Liver (tissue), 9 donors: Measurements from ENCODE around the gene PAK4. TPM values are rescaled to one million over a fixed set of nuclear protein-coding genes. Genes with fewer than 3 reads are reported as not detected.

ENCODE experiments used
- DNase-seq: peaks from one replicate; pipeline ENCODE4 v3.0.0-alpha.2; 2017; ENCODE audit warnings: low spot score
- H3K27ac ChIP-seq, 2 donors: one replicate each; pipeline ENCODE4 v1.7.0; 2013; ENCODE audit warnings: inconsistent platforms in 2 of 2, low read length in 2 of 2, control low read depth in 1 of 2, low read depth in 1 of 2, mild to moderate bottlenecking in 1 of 2
- H3K27me3 ChIP-seq, 4 donors: one replicate each; pipeline versions ENCODE4 v1.6.1 to v1.7.0; 2013; ENCODE audit warnings: low read length in 3 of 4, inconsistent platforms in 1 of 4, mild to moderate bottlenecking in 1 of 4, moderate library complexity in 1 of 4; ENCODE audit not compliant: control insufficient read depth in 4 of 4, insufficient read depth in 4 of 4
- H3K36me3 ChIP-seq, 4 donors: one replicate each; pipeline versions ENCODE4 v1.6.1 to v1.7.0; 2013; ENCODE audit warnings: low read length in 3 of 4, mild to moderate bottlenecking in 3 of 4, low read depth in 1 of 4, moderate library complexity in 1 of 4; ENCODE audit not compliant: control insufficient read depth in 4 of 4, insufficient read depth in 3 of 4
- H3K4me1 ChIP-seq, 4 donors: one replicate each; pipeline versions ENCODE4 v1.6.1 to v1.7.0; 2013; ENCODE audit warnings: low read length in 3 of 4, mild to moderate bottlenecking in 3 of 4, moderate library complexity in 1 of 4; ENCODE audit not compliant: control insufficient read depth in 4 of 4, insufficient read depth in 4 of 4
- H3K4me3 ChIP-seq, 3 donors: one replicate each; pipeline versions ENCODE4 v1.6.1 to v1.7.0; 2013; ENCODE audit warnings: low read length in 3 of 3, control low read depth in 1 of 3, low read depth in 1 of 3, mild to moderate bottlenecking in 1 of 3
- H3K9ac ChIP-seq, 2 donors: one replicate each; pipeline ENCODE4 v1.7.0; 2013; ENCODE audit warnings: low read length in 2 of 2, mild to moderate bottlenecking in 2 of 2, moderate library complexity in 2 of 2, control low read depth in 1 of 2, low read depth in 1 of 2
- H3K9me3 ChIP-seq, 4 donors: one replicate each; pipeline versions ENCODE4 v1.6.1 to v1.7.0; 2013; ENCODE audit warnings: low read length in 3 of 4; ENCODE audit not compliant: control insufficient read depth in 4 of 4
- EGR1 ChIP-seq, 2 donors: IDR thresholded peaks; 2 replicates each; pipeline ENCODE4 v1.6.1; 2016 to 2018; ENCODE audit warnings: antibody characterized with exemption in 2 of 2, low read depth in 2 of 2
- FOXA1 ChIP-seq: IDR thresholded peaks from 2 replicates; pipeline ENCODE4 v1.6.1; 2016; ENCODE audit warnings: antibody characterized with exemption
- FOXA2 ChIP-seq: IDR thresholded peaks from 2 replicates; pipeline ENCODE4 v1.6.1; 2016; ENCODE audit warnings: antibody characterized with exemption
- GABPA ChIP-seq, 2 donors: IDR thresholded peaks in 1 of 2; conservative IDR thresholded peaks in 1 of 2; 2 replicates each; pipeline ENCODE4 v1.6.1; 2016; ENCODE audit warnings: antibody characterized with exemption in 2 of 2, mild to moderate bottlenecking in 1 of 2, moderate library complexity in 1 of 2
- HNF4A ChIP-seq, 2 donors: conservative IDR thresholded peaks; 2 replicates each; pipeline ENCODE4 v1.6.1; 2016; ENCODE audit warnings: antibody characterized with exemption in 2 of 2, mild to moderate bottlenecking in 2 of 2
- HNF4G ChIP-seq: IDR thresholded peaks from 2 replicates; pipeline ENCODE4 v1.6.1; 2016; ENCODE audit warnings: antibody characterized with exemption
- JUND ChIP-seq, 2 donors: IDR thresholded peaks; 2 replicates each; pipeline ENCODE4 v1.6.1; 2016; ENCODE audit warnings: antibody characterized with exemption in 2 of 2
- NR2F2 ChIP-seq: IDR thresholded peaks from 2 replicates; pipeline ENCODE4 v1.6.1; 2016; ENCODE audit warnings: antibody characterized with exemption
- RAD21 ChIP-seq, 2 donors: IDR thresholded peaks; 2 replicates each; pipeline ENCODE4 v1.6.1; 2016; ENCODE audit warnings: antibody characterized with exemption in 2 of 2, mild to moderate bottlenecking in 2 of 2
- RXRA ChIP-seq, 2 donors: IDR thresholded peaks; 2 replicates each; pipeline ENCODE4 v1.6.1; 2017 to 2018; ENCODE audit warnings: antibody characterized with exemption in 2 of 2, mild to moderate bottlenecking in 1 of 2
- SP1 ChIP-seq: IDR thresholded peaks from 2 replicates; pipeline ENCODE4 v1.6.1; 2018; ENCODE audit warnings: antibody characterized with exemption, mild to moderate bottlenecking
- TAF1 ChIP-seq: conservative IDR thresholded peaks from 2 replicates; pipeline ENCODE4 v1.6.1; 2016; ENCODE audit warnings: antibody characterized with exemption, mild to moderate bottlenecking
- YY1 ChIP-seq: IDR thresholded peaks from 2 replicates; pipeline ENCODE4 v1.6.1; 2016; ENCODE audit warnings: antibody characterized with exemption, mild to moderate bottlenecking
- WGBS: extraction: QIAGEN DNeasy Blood & Tissue Kit; methylation state at CpG from one replicate; pipeline ENCODE4 v1.1.7; 2013; 5-methylcytosine and 5-hydroxymethylcytosine counted together
- polyA plus RNA-seq, 2 donors: library from polyadenylated mRNA; stranded (reverse) in 1 of 2; unstranded in 1 of 2; fragments of 200-250 nt in 1 of 2; fragments of >200 nt in 1 of 2; fragmentation: Nextera tagmentation in 1 of 2; extraction: Ambion mirVana in 1 of 2; gene quantifications; one replicate each; pipeline versions ENCODE4 v1.2.1 to v1.2.3, GENCODE V29; 2013 to 2015
- total RNA-seq, 2 donors: library from RNA; depleted of rRNA; stranded (reverse); fragments of >200 nt; gene quantifications; one replicate each; pipeline ENCODE4 v1.2.3, GENCODE V29; 2014
- TF ChIP-seq, protein P1 (sequence below): IDR thresholded peaks from 2 replicates; pipeline ENCODE4 v1.6.1; 2016; ENCODE audit warnings: antibody characterized with exemption
- TF ChIP-seq, protein P2 (sequence below): IDR thresholded peaks from 2 replicates; pipeline ENCODE4 v1.6.1; 2016; ENCODE audit warnings: antibody characterized with exemption
- TF ChIP-seq, protein P3 (sequence below): fragments of 150-350 bp; IDR thresholded peaks from 2 replicates; pipeline ENCODE4 v1.5.1; 2017; ENCODE audit warnings: improper control_type of control experiment, low read depth, low read length; ENCODE audit not compliant: missing input control
- TF ChIP-seq, protein P4 (sequence below): IDR thresholded peaks from 2 replicates; pipeline ENCODE4 v1.6.1; 2016; ENCODE audit warnings: antibody characterized with exemption
- TF ChIP-seq, protein P5 (sequence below): IDR thresholded peaks from 2 replicates; pipeline ENCODE4 v1.6.1; 2016; ENCODE audit warnings: antibody characterized with exemption, mild to moderate bottlenecking
- donor health status: healthy.
- donor health status: healthy.
- donor health status: healthy.
- donor health status: healthy.
- donor health status: healthy.

PAK4 gene
- total and polyA plus RNA-seq, 4 donors = 5.4 to 16.6 (median 7.7) TPM

DNA sequence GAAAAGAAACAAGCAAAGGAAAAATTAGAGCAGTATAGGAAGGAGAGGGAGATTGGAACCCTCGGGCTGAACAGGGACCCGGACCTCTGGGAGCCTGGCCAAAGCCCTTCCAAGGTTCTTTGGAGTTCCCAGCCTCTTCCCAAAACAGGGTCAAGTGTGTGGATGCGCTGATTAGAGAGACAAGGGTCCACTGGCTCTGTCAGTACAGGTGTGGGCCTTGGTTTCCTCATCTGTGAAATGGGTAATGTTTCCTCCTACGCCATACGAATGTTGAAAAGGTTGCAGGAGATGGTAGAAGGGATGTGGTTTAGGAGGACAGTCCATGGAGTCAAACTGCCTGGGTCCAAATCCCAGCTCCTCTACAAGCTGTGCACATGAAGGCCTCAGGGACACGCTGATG, 80.5 kb downstream of the PAK4 start:
- no peak for DNase-seq
- peaks cover 0 to 7% (median 3%) of the 10 kb centered on the region in 4 donors for H3K27me3 ChIP-seq
- TF ChIP-seq YY1 (no peak), RXRA (IDR thresholded peaks at IDR 0.05) (no peak), RAD21 (IDR thresholded peaks at IDR 0.05) (no peak)
- TF ChIP-seq, protein P1, sequence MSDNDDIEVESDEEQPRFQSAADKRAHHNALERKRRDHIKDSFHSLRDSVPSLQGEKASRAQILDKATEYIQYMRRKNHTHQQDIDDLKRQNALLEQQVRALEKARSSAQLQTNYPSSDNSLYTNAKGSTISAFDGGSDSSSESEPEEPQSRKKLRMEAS = no peak
- H3K27ac ChIP-seq = no peak overlapping the region
- H3K9ac ChIP-seq = no peak overlapping the region
- H3K4me3 ChIP-seq = no peak overlapping the region
- H3K4me1 ChIP-seq = no peaks in the 10 kb centered on the region
- no peaks in the 10 kb centered on the region for H3K9me3 ChIP-seq
- no peaks in the 10 kb centered on the region for H3K36me3 ChIP-seq
- 89% methylated on average over 6 of the region's 6 CpGs for WGBS

DNA sequence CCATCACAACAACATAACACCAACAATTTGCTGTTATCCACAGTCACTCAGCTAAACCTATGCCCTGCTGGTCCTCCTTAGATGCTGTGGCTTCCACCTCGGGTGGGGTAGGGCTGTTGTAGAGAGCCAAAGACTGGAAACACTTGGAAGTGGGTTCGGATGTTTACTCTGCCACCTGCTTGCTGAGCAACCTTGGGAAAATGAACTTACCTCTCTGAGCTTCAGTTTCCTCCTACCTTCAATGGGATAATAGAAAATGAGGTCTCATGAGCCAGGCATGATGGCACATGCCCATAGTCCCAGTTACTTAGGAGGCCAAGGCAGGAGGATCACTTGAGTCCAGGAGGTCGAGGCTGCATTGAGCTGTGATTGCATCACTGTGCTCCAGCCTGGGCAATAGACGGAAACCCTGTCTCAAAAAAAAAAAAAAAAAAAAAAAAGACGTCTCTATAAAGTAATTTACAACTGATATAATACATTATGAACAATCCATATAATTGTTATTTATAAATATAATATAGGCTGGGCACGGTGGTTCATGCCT, 81.8 kb downstream of the PAK4 start:
- Histone ChIP-seq H3K4me1 (no peaks in the 10 kb centered on the region), H3K36me3 (no peaks in the 10 kb centered on the region), H3K27me3 (peaks cover 0 to 7% (median 3%) of the 10 kb centered on the region in 4 donors), H3K9me3 (no peaks in the 10 kb centered on the region), H3K27ac (no peak overlapping the region), H3K9ac (no peak overlapping the region), H3K4me3 (no peak overlapping the region)
- 63% methylated on average over 6 of the region's 6 CpGs for WGBS
- TF ChIP-seq SP1 (no peak), JUND (IDR thresholded peaks at IDR 0.05) (no peak), TAF1 (no peak), GABPA (IDR thresholded peaks at IDR 0.05 in 1 of 2, conservative IDR thresholded peaks at IDR 0.05 in 1 of 2) (no peak), FOXA1 (no peak), HNF4A (conservative IDR thresholded peaks at IDR 0.05) (no peak), RXRA (IDR thresholded peaks at IDR 0.05) (no peak), NR2F2 (no peak), FOXA2 (no peak), YY1 (no peak), HNF4G (no peak), EGR1 (IDR thresholded peaks at IDR 0.05; ENCODE audit: low read depth in 2 of 2) (no peak)
- TF ChIP-seq, protein P2, sequence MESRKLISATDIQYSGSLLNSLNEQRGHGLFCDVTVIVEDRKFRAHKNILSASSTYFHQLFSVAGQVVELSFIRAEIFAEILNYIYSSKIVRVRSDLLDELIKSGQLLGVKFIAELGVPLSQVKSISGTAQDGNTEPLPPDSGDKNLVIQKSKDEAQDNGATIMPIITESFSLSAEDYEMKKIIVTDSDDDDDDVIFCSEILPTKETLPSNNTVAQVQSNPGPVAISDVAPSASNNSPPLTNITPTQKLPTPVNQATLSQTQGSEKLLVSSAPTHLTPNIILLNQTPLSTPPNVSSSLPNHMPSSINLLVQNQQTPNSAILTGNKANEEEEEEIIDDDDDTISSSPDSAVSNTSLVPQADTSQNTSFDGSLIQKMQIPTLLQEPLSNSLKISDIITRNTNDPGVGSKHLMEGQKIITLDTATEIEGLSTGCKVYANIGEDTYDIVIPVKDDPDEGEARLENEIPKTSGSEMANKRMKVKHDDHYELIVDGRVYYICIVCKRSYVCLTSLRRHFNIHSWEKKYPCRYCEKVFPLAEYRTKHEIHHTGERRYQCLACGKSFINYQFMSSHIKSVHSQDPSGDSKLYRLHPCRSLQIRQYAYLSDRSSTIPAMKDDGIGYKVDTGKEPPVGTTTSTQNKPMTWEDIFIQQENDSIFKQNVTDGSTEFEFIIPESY = no peak
- TF ChIP-seq, protein P3, sequence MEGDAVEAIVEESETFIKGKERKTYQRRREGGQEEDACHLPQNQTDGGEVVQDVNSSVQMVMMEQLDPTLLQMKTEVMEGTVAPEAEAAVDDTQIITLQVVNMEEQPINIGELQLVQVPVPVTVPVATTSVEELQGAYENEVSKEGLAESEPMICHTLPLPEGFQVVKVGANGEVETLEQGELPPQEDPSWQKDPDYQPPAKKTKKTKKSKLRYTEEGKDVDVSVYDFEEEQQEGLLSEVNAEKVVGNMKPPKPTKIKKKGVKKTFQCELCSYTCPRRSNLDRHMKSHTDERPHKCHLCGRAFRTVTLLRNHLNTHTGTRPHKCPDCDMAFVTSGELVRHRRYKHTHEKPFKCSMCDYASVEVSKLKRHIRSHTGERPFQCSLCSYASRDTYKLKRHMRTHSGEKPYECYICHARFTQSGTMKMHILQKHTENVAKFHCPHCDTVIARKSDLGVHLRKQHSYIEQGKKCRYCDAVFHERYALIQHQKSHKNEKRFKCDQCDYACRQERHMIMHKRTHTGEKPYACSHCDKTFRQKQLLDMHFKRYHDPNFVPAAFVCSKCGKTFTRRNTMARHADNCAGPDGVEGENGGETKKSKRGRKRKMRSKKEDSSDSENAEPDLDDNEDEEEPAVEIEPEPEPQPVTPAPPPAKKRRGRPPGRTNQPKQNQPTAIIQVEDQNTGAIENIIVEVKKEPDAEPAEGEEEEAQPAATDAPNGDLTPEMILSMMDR = no peak
- TF ChIP-seq, protein P4, sequence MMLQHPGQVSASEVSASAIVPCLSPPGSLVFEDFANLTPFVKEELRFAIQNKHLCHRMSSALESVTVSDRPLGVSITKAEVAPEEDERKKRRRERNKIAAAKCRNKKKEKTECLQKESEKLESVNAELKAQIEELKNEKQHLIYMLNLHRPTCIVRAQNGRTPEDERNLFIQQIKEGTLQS = no peak
- TF ChIP-seq, protein P5, sequence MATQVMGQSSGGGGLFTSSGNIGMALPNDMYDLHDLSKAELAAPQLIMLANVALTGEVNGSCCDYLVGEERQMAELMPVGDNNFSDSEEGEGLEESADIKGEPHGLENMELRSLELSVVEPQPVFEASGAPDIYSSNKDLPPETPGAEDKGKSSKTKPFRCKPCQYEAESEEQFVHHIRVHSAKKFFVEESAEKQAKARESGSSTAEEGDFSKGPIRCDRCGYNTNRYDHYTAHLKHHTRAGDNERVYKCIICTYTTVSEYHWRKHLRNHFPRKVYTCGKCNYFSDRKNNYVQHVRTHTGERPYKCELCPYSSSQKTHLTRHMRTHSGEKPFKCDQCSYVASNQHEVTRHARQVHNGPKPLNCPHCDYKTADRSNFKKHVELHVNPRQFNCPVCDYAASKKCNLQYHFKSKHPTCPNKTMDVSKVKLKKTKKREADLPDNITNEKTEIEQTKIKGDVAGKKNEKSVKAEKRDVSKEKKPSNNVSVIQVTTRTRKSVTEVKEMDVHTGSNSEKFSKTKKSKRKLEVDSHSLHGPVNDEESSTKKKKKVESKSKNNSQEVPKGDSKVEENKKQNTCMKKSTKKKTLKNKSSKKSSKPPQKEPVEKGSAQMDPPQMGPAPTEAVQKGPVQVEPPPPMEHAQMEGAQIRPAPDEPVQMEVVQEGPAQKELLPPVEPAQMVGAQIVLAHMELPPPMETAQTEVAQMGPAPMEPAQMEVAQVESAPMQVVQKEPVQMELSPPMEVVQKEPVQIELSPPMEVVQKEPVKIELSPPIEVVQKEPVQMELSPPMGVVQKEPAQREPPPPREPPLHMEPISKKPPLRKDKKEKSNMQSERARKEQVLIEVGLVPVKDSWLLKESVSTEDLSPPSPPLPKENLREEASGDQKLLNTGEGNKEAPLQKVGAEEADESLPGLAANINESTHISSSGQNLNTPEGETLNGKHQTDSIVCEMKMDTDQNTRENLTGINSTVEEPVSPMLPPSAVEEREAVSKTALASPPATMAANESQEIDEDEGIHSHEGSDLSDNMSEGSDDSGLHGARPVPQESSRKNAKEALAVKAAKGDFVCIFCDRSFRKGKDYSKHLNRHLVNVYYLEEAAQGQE = no peak
- no peak for DNase-seq
